Hindlimb muscle (tissue), 1 donor: ENCODE data around the gene DNMT3L. TPM values are rescaled to one million over a fixed set of nuclear protein-coding genes. Genes with fewer than 3 reads are reported as not detected.
"Not testable (repeated sequence)": the region's sequence is repeated elsewhere in the genome, so short reads cannot be mapped to it uniquely, and the experiment has no call there.

Experiments used
- DNase-seq: peaks from one replicate; pipeline ENCODE4 v3.0.0-alpha.2; 2013
- polyA plus RNA-seq: library from polyadenylated mRNA; unstranded; fragments of 120-200 nt; gene quantifications from one replicate; pipeline ENCODE4 v1.2.1, GENCODE V29; 2013; ENCODE audit not compliant: insufficient read length

DNMT3L gene
- polyA plus RNA-seq, 1 donor = not detected

GRCh38 chr21:44279354-44280260 lies 17.9 kb upstream of the DNMT3L start:
- DNase-seq = no peak

- DNase-seq = no peak
Measured at GRCh38 chr21:44275041-44275440, 13.3 kb upstream of the DNMT3L start.

- DNase-seq = no peak
Measured at GRCh38 chr21:44273046-44273445, 11.3 kb upstream of the DNMT3L start.

GRCh38 chr21:44272284-44272858 lies 10.7 kb upstream of the DNMT3L start:
- no peak for DNase-seq

- no peak for DNase-seq
Measured at GRCh38 chr21:44271558-44272283, 10.0 kb upstream of the DNMT3L start.

GRCh38 chr21:44269090-44269489 lies 7.4 kb upstream of the DNMT3L start:
- no peak for DNase-seq

- DNase-seq = no peak
Measured at GRCh38 chr21:44267655-44268142, 6.0 kb upstream of the DNMT3L start.

- DNase-seq = no peak
Measured at GRCh38 chr21:44265734-44266270, 4.1 kb upstream of the DNMT3L start.

GRCh38 chr21:44263768-44264167 lies 2.1 kb upstream of the DNMT3L start:
- no peak for DNase-seq

- DNase-seq = no peak
Measured at GRCh38 chr21:44263221-44263760, 1.6 kb upstream of the DNMT3L start.

GRCh38 chr21:44262338-44263056 lies 800 bp upstream of the DNMT3L start:
- DNase-seq = no peak

GRCh38 chr21:44260791-44261631 lies 686 bp downstream of the DNMT3L start:
- DNase-seq = no peak

- DNase-seq = no peak
Measured at GRCh38 chr21:44260066-44260465, 1.6 kb downstream of the DNMT3L start.

- DNase-seq = no peak
Measured at GRCh38 chr21:44259082-44259705, 2.5 kb downstream of the DNMT3L start.

GRCh38 chr21:44258056-44258725 lies 3.5 kb downstream of the DNMT3L start:
- DNase-seq = no peak

- DNase-seq = no peak
Measured at GRCh38 chr21:44255511-44255981, 6.2 kb downstream of the DNMT3L start.

- DNase-seq = no peak
Measured at GRCh38 chr21:44253832-44254710, 7.6 kb downstream of the DNMT3L start.

GRCh38 chr21:44249204-44250037 lies 12.3 kb downstream of the DNMT3L start:
- DNase-seq = not testable (repeated sequence)
